Myocyte (in vitro differentiated cells): Measurements from ENCODE around the gene RGS9. TPM values are rescaled to one million over a fixed set of nuclear protein-coding genes. Genes with fewer than 3 reads are reported as not detected.
A peak's percentile ranks its signal among the peaks of the same experiment; 100 is the strongest.
"Not testable (repeated sequence)": the region's sequence is repeated elsewhere in the genome, so short reads cannot be mapped to it uniquely, and the experiment has no call there.

Experiments used
- DNase-seq: peaks from one replicate; pipeline ENCODE4 v3.0.0-alpha.2; 2012; ENCODE audit warnings: low read depth
- total RNA-seq: library from RNA; depleted of rRNA; stranded (reverse); fragments of >200 nt; gene quantifications from 2 replicates; pipeline ENCODE4 v1.2.3, GENCODE V29; 2014

Gene RGS9
- total RNA-seq, 1 donor from 2014 or later: 0.96 TPM

GRCh38 chr17:65115839-65116238, 21.3 kb upstream of the RGS9 start:
- no peak for DNase-seq

GRCh38 chr17:65116515-65116914, 20.7 kb upstream of the RGS9 start:
- DNase-seq: not testable (repeated sequence)

GRCh38 chr17:65117384-65118035, 19.7 kb upstream of the RGS9 start:
- DNase-seq: no peak

DNA sequence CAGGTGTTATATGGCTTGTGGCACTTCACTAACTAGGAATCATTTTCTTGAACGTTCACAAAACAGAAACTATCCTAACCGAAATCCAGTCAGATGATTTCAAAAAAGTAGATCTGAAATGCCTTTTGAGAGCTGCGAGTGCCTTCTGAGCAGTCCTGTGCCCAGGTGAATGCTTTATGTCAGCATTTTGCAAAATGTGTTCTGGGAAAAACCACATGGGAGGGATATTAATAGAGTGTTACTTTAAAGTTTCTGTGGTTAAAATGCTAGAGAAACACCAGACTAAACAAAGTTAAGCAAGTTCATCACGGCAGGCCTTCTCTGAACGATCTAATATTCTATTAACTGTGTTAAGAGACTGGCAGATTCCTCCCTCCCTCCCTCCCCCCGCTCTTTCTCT, 15.8 kb upstream of the RGS9 start:
- DNase-seq: no peak

DNA sequence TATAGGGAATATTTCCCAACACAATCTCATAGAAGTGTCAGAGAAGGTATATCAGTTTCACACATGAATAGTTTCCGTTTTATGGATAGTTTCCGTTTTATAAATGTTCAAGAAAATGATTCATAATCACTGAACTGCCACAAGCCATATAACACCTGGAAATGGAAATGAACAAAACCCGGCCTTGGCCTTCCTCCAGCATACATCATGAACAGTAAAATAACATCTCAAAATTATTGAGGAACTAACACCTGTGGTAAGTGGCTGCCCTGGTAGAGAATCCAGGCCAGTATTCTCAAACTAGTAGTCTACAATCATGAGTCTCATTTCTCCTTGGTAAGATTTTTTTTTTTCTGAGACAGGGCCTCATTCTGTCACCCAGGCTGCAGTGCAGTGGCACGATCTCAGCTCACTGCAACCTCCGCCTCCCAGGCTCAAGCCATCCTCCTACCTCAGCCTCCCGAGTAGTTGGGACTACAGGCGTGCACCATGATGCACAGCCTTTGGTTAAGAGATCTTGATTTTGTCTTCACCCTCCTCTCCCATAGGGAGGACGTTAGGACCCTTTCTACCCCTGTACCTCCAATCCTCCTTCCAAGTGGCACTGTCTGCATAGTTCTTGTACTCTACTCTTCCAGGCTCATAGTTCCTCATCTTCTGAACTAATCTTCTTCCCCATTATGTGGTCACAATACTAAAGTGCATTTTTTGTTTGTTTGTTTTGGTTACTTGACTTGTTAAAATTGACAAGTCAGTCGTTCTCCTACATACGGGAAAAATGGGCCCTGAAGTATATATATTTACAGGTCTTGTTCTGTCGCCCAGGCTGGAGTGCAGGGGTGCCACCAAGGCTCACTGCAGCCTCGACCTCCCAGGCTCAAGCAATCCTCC, 15.0 kb upstream of the RGS9 start:
- no peak for DNase-seq

GRCh38 chr17:65122836-65123756, 14.1 kb upstream of the RGS9 start:
- DNase-seq: peak; percentile 94

GRCh38 chr17:65123757-65124675, 13.2 kb upstream of the RGS9 start:
- peak; percentile 30 for DNase-seq

DNA sequence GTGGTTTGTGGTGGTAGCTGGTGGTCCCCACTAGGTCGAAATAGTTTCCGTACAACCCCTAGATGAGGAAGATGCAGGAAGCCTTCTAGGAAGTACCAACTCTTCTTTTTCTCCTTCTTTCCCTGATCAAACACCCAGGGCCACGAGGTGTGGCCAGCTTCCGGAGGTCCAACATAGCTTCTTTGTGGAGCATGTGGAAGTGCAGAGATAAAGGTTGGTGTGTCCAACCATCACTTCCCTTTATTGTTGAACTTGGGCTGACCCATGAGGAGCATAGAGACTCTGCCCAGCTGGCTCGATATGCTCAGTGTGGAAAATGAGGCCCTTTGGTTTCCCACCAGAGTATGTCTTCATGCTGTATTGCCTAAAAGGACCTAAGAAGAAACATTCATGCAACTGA, 6.3 kb upstream of the RGS9 start:
- DNase-seq: no peak

- DNase-seq: no peak
Observed at GRCh38 chr17:65131240-65131639, 5.9 kb upstream of the RGS9 start.

DNA sequence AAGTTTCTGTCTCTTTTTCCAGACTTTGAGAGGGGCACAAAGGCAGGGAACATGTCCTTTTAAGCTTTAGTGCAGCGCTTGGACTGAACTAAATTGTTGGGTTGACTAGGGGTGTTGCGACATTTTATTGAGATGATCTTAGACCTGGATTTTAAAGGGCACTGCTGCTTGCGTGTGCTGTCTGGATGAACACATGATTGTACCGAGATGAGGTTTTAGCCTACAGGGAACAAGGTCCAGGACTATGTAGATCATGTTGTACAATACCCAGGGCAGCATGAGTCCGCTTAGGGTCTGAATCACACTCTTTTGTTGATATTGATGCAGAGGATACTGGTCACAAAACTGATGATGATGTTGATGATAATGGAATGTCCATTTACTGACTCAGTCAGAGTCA, 5.2 kb upstream of the RGS9 start:
- no peak for DNase-seq

- no peak for DNase-seq
Observed at GRCh38 chr17:65134035-65134434, 3.1 kb upstream of the RGS9 start.

GRCh38 chr17:65139101-65139764, 2.1 kb downstream of the RGS9 start:
- DNase-seq: no peak

DNA sequence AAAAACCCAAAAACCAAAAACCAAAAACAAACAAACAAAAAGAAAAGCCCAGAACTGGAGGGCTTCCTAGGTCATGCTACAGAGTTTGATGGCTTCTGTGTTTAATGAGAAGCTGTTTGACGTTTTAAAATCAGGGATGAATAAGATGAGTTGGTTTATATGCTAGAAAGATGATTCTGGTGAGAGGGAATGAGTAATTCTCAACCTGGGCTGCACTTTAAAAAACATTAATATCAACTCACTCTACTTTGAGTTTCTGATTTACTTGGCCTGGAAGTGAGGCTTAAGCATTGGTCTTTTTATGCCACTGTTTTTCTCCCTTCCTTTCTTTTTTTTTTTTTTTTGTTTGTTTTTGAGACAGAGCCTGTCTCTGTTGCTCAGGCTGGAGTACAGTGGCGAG, 5.1 kb downstream of the RGS9 start:
- no peak for DNase-seq

GRCh38 chr17:65143889-65144604, 6.9 kb downstream of the RGS9 start:
- no peak for DNase-seq

GRCh38 chr17:65145743-65146142, 8.6 kb downstream of the RGS9 start:
- DNase-seq: no peak

DNA sequence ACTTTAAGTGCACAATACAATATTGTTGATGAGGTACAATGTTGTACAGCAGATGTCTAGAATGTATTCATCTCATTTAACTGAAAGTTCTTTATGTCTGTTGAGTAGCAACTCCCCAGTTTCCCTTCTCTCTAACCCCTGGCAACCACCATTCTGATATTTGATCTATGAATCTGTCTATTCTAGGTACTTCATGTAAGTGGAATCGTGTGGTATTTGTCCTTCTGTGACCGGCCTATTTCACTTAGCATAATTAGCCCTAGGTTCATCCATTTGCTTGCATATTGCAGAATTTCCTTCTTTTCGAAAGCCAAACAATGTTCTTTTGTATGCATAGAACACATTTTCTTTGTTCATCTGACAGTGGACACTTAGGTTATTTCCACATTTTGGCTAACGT, 10.8 kb downstream of the RGS9 start:
- no peak for DNase-seq

DNA sequence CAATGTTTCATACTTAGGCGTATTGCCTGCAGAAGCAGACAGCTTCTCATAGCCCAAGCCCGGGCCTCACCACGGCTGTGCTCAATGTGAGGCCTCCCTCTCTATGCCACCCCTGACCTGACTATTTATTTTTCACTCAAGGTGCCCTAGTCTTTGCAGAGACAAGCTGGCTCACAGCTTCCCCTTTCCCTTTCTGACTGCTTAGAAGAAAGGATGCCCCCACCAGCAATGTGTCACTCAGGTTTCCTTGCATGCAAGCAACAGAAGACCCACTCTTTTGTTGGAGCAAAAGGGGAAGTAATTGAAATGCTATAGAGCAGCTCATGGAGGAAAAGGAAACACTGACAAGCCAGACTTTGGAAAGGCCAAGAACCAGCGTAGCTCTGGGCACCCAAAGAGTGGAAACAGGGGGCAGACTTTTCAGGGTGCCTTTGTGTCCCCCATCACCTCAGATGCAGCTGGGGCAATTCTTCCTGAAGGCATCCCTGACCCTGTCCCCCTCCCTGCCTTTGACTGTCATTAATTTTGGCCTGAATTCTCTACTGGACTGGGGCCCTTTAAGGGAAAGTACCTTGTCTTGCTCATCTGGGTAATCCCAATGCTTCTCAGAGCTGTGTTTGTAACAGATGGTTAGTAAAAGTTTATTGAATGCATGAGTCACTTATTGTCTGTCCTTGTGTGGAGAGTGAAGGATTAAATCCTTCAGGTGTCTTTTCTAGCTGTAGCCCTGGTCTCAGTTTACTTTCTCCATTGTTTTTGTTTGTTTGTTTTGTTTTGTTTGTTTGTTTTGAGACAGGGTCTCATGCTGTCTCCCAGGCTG, 17.8 kb downstream of the RGS9 start:
- peak; percentile 10 for DNase-seq

GRCh38 chr17:65155622-65156021, 18.5 kb downstream of the RGS9 start:
- no peak for DNase-seq
